Activated CD8-positive, alpha-beta memory T cell treated with anti-CD3 and anti-CD28 coated beads, Interleukin-2, amount 50 U/mL, for 1 hour (primary cell): ENCODE data around the gene SRSF11.
"Not testable (repeated sequence)": the region's sequence is repeated elsewhere in the genome, so short reads cannot be mapped to it uniquely, and the experiment has no call there.

ENCODE experiments used
- DNase-seq: peaks from one replicate; pipeline ENCODE4 v3.0.0-alpha.2; 2020; ENCODE audit errors: extremely low read depth

SRSF11 gene, protein sequence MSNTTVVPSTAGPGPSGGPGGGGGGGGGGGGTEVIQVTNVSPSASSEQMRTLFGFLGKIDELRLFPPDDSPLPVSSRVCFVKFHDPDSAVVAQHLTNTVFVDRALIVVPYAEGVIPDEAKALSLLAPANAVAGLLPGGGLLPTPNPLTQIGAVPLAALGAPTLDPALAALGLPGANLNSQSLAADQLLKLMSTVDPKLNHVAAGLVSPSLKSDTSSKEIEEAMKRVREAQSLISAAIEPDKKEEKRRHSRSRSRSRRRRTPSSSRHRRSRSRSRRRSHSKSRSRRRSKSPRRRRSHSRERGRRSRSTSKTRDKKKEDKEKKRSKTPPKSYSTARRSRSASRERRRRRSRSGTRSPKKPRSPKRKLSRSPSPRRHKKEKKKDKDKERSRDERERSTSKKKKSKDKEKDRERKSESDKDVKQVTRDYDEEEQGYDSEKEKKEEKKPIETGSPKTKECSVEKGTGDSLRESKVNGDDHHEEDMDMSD

DNA sequence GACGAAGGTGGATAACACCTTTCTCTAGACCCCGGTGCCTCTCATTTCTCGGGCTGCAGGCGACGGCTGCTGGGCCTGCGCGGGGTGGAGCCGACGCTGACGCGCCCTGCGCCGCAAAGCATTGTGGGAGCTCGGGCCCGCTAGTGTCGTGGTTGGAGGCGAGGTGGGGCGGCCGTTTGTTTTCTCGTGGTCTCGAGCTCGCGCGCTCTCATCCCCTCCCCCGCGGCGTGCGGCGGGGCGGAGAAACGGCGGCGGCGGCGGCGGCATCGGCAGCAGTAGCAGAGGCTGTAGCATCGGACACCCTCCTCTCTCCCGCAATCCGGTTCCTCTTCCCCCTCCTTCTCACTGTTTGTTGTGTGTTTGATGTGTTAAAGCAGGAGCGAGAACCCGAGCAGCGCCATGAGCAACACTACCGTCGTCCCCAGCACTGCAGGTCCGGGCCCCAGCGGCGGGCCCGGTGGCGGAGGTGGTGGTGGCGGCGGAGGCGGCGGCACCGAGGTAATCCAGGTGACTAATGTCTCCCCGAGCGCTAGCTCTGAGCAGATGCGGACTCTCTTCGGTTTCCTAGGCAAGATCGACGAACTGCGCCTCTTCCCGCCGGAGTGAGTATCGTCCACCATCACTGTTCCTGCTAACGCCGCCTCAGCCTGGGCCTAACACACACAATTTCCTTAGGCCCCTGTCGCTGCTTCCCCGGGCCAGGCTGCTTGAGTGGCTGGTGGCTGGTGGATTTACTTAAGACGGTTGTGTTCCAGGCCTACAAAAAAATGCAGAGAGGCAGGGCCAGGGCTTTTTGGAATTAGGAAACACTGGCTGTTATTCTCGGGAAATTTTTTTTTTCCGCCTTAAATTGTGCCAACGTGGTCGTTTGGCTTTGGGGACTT lies at the start of gene SRSF11:
Gene SRSF11, plus strand, starts transcription at position 143 of the 884 bp plus-strand sequence. Its CDS starts 257 bp downstream, at position 400.
- peak; percentile 90 for DNase-seq

DNA sequence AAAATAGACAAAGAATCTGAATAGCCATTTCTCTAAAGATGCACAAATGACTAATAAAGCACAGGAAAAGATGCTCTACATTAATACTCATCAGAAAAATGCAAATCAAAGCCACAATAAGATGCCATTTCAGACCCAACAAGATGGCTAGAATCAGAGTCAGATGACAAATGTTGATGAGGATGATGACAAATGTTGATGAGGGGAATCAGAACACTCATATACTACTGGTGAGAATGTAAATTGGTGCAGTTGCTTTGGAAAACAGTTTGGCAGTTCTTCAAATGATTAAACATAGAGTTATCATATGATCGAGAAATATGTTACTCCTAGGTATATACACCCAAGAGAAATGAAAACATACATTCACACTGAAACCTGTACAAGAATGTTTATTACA lies 49.7 kb upstream of the SRSF11 start:
- DNase-seq: no peak

DNA sequence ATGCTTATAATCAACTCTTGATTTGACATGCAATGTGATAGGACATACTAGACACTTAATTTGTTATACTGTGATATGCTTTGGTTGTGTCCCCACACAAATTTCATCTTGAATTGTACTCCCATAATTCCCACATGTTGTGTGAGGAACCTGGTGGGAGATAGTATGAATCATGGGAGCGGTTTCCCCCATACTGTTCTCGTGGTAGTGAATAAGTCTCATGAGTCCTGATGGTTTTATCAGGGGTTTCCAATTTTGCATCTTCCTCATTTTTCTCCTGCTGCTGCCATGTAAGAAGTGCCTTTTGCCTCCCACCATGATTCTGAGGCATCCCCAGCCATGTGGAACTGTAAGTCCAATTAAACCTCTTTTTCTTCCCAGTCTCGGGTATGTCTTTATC lies 36.0 kb upstream of the SRSF11 start:
- not testable (repeated sequence) for DNase-seq

DNA sequence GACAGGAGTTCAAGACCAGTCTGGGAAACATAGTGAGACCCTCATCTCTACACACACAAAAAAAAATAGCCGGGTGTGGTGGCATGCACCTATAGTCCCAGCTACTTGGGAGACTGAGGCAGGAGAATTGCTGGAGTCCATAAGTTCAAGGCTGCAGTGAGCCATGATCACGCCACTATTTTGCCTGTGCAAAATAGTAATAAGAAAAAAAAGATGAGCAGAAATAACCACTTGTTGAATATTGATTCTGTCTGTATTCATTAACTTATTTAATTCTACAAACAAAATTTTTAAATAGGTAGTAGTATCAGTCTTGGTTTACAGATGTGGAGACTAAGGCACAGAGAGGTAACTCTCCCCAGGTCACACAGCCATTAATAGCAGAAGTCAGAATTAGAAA lies 32.7 kb upstream of the SRSF11 start:
- no peak for DNase-seq

DNA sequence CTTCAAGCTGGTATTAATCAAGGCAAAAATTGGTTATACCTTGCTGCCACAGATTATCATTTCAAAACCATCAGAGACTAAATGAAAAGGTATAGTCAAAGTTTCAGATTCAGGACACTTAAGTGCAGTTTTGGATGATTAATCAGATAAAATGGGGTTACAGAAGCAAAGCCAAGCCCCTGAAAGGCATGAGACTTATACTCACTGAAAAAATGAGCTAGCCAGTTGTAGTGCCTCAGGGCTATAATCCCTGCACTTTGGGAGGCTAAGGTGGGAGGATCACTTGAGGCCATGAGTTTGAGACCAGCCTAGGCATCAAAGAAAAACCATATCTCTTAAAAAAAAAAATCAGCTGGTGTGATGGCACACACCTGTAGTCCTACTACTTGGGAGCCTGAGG lies 31.0 kb upstream of the SRSF11 start:
- DNase-seq: no peak

DNA sequence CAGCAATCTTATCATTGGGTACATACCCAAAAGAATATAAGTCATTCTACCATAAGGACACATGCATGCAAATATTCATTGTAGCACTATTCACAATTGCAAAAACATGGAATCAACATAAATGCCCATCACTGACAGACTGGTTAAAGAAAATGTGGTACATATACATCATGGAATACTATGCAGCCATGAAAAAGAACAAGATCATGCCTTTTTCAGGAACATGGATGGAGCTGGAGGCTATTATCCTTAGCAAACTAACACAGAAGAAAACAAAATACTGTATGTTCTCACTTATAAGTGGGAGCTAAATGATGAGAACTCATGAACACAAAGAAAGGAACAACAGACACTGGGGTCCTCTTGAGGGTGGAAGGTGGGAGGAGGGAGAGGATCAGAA lies 28.7 kb upstream of the SRSF11 start:
- DNase-seq: not testable (repeated sequence)

DNA sequence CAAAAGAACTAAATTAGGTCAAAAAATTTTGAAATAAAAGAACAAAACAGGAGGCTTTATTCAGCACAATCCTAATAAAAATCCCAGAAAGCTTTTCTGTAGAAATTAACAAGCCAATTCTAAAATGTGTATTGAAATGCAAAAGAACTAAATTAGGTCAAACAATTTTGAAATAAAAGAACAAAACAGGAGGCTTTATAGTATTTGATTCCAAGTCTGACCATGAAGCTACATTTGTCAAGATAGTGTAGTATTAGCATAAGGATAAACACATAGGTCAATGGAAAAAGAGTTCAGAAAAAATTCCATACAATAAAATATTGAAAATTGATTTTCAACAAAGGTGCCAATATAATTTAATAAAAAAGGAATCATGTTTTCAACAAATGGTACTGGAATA lies 26.6 kb upstream of the SRSF11 start:
- DNase-seq: no peak

DNA sequence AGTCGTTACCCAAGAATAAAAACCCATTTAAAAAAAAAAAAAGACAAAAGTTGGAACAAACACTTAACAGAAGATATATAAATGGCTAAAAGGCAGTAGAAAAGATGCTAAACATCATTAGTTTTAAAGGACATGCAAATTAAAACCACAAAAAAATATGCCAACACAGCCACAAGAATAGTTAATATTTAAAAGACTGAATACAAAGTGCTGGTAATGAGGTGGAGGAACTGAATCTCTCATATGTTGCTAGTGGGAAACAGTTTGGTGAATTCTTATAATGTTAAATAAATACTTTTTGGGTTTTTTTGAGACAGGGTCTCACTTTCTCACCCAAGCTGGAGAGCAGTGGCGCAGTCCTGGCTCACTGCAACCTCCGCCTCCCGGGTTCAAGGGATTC lies 25.8 kb upstream of the SRSF11 start:
- no peak for DNase-seq

DNA sequence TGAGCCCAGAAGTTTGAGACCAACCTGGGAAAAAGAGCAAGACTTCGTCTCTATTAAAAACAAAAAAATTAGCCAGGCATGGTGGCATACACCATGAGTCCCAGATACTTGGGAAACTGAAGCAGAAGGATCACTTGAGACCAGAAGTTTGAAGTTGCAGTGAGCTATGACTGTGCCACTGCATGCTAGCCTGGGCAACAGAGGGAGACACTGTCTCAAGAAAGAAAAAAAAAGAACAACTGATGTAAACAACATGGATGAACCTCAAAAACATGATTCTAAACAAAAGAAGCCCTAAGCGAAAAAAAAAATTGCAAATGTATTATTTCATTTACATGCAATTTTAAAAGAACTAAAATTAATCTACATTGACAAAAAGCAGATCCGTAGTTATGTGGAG lies 24.8 kb upstream of the SRSF11 start:
- no peak for DNase-seq

DNA sequence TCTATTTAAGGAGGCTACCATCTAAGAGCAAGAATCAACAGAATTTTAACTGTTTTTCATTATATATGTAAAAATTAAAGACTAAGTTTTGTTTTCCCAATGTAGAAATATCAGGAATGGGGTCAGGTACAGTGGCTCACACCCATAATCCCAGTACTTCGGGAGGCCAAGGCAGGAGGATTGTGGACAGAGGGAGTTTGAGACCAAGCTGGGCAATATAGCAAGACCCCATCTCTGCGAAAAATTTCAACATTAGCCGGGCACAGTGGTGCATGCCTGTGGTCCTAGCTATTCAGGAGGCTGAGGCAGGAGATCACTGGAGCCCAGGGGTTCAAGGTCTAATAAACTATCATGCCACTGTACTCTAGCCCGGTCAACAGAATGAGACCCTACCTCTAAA lies 21.1 kb upstream of the SRSF11 start:
- no peak for DNase-seq

DNA sequence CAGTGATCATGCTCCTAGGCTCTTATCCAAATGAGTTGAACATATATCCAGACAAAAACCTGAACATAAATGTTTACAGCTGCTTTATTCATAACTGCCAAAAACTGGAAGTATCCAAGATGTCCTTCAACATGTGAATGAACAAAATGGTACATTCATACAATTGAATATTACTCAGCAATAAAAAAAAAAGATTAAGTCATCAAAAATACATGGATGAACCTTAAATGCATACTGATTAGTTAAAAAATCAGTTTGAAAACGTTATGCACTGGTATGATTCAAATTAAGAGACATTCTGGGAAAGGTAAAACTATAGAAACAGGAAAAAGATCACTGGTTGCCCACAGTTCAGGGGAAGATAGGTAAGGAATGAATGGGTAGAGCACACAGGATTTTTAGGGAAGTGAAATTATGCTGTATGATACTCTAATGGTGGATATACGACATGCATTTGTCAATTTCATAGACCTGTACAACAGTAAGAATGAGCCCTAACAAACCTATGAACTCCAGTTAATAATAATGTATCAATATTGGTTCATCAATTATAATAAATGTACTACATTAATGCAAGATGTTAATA lies 18.9 kb upstream of the SRSF11 start:
- DNase-seq: no peak

DNA sequence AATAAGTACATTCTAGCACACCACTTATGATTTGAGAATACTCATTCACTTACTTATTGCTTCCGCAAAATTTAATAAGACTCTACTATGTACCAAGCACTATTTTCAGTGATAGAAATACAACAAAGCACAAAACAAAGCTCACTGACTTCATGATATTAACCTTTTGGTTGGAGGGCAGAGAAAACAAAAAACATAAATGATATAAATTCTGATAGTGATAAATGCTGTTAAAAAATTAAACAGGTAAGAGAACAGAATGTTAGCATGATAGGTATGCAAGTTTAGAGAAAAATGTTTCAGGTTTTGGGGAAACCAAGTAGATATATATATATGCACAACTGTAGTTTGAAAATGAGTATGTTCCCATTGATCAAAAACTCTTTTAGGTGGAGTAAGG lies 17.0 kb upstream of the SRSF11 start:
- no peak for DNase-seq

DNA sequence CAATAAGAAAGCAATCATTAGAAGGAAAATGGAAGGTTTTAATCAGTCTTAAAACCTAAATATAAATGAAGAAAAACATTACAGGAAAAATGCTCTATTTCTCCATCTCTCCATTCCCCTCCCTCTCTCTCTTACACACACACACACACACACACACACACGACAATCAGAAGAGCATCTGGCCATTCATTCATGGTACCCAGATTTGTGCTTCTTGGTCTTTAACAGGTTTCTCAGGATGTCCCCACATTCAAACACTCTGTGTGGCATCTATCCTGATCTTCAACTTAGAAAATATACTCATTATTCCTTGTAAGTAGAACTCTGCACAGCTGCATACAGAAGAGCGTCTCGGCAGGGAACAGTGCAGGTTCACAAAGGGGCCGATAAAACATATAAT lies 16.6 kb upstream of the SRSF11 start:
- DNase-seq: no peak

DNA sequence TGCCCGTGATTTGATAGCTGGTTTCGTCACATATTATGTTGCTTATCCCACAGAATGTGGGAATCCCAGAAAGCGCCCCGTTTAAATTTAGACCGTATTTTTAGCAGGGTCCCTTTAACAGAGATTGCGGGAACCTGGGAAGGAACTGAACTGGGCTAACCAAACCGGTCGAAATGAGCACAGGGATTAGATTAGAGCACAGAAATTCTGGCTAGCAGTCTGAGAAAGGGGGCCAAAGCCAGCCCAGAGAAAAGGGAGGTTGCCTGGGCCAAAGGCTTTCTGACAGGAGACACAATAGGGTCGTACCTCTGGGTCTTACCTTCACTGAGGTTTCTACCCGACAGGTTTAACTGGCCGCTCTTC lies 16.1 kb upstream of the SRSF11 start:
- no peak for DNase-seq

DNA sequence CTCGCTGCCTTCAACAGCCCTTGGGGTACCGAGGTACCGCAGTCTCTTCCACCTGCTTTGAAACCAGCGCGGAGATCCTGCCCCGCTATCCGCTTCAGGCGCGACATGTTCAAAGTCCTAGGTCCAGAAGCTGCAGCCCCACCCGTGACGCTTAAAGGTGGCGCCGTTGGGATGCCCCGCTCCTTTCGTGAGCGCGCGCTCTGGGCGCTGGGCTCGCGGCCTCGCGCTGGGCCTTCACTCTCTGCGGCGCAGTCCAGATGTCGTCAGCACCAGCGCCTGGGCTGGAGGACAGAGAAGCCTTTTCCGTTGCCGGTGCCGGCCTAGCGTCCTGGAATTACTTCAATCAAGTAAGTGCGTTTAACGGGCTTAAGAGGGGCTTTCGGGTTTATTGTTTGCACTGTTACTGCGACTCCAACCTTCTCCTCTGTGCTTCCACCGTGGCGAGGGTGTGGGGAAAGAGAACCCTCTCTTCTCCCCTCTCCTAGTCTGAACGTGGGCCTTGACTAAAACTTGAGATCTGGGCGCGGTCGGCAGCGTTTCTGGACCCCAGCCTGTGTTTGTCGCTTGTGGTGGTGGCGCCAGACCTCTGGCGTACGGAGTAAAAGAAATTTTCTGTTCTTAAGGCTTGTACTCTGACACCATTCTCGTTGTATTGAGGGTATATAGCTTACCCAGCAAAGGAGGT lies 15.6 kb upstream of the SRSF11 start, which contains the start of gene LRRC40:
Gene LRRC40, minus strand, starts transcription at position 146 of the 685 bp plus-strand sequence. Its CDS starts 39 bp downstream, at position 107.
- peak; percentile 79 for DNase-seq

DNA sequence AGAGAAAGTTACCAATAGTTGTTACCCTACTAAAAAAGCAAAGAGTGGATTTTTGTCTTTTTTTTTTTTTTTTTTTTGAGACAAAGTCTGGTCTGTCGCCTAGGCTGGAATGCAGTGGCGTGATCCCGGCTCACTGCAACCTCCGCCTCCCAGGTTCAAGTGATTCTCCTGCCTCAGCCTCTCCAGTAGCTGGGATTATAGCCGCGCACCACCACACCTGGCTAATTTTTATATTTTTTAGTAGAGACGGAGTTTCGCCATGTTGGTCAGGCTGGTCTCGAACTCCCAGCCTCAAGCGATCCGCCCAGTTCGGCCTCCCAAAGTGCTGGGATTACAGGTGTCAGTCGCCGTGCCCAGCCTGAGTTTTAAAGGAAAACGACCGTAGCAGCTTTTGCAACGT lies 14.3 kb upstream of the SRSF11 start:
- DNase-seq: not testable (repeated sequence)

DNA sequence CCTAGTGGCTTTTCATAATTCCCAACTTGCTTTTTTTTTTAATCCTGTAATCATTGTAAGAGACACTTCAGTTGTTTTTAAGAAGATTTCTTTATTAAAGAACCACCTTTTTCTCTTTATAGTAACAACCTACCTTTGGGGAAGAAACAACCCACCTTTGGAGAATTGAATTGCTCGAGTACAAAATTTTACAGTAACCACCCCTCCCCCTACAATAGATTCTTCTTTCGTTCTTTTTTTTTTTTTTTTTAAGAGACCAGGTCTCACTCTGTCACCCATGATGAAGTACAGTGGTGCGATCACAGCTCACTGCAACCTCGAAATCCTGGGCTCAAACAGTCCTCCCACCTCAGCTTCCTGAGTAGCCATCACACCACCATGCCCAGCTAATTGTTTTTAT lies 13.7 kb upstream of the SRSF11 start:
- no peak for DNase-seq

DNA sequence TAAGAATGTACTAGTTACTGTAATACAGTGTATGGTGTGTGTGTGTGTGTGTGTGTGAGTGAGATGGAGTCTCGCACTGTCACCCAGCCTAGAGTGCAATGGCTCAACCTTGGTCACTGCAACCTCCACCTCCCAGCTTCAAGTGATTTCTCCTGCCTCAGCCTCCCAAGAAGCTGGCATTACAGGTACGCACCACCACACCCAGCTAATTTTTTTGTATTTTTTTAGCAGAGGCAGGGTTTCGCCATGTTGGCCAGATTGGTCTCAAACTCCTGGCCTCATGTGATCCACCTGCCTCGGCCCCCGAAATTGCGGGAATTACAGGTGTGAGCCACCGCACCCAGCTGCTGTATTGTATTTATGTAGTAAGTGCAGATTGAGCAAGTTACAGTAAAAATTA lies 12.9 kb upstream of the SRSF11 start:
- no peak for DNase-seq

DNA sequence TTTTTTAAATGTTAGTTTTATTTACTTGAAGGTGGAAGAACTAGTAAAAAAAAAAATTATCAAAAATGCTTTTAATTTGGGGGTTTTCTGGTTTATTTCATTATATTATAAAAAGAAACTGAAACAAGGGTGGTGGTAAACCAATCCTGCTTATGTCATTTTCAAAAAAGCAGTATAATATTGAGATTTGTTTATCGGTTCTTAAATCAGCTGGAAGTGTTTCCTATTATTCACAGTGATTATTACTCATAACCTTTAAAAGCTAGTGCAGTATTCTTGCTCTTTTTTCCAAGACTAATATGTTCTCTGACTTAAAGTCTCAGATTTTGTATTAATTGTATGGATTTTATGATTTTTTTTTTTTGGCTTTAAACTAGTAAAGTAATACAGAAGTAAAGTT lies 10.4 kb upstream of the SRSF11 start:
- no peak for DNase-seq

DNA sequence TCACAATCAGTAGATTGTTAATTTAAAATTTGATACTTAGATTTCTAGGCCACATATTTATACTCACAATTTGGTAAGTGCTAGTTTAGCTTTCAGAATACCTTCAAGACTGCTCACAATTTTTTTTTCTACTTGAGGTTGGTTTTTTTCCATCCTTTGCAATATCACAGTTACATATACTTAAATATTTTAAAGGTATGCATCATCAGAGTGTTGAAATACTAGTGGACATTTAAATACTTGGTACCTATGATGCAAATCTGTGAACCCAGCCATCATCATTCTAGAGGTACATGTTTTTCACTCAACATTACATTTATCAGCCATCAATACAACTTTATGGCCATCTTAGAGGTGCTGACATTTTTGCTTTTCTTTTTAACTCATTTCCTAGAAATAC lies 9.6 kb upstream of the SRSF11 start:
- DNase-seq: no peak

DNA sequence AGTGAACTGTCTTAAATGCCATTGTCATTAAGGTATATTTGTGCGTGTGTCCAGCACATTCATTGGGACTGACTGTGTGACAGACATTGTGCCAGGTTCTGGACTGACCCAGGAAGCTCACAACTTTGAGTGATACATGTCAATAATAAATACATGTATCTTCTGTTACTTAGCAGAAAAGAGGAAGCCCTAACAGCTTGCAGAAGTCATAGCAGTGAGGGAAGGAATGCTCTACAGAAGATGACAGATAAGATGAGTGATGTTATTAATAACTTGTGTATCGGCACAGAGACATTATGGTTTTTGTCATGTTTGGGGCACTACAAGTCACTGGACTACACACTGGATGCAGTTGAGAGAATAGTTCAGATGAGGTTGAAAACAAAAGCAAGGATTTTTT lies 1.2 kb upstream of the SRSF11 start:
- no peak for DNase-seq
